Stimulated activated memory B cell treated with anti-CD40 and anti-IgM and Interleukin-4, amounts not matched to agents 10 μg/mL and 1 μg/mL and 100 μg/mL, for 72 hours (primary cell): ENCODE measurements around the gene SAMD10.

Experiments
- ATAC-seq: fragments of 150-1000 bp; cut with Tn5 transposase; 2 replicates; pipeline ENCODE4 v1.10.0; 2021
- H3K27ac Mint-ChIP-seq: one replicate; pipeline ENCODE4 v1.8.0; 2022; ENCODE audit warnings: mild to moderate bottlenecking, mixed read lengths
- H3K27me3 Mint-ChIP-seq: one replicate; pipeline ENCODE4 v1.8.0; 2022; ENCODE audit warnings: mixed read lengths
- H3K36me3 Mint-ChIP-seq: one replicate; pipeline ENCODE4 v1.8.0; 2022; ENCODE audit warnings: mixed read lengths
- H3K4me1 Mint-ChIP-seq: one replicate; pipeline ENCODE4 v1.8.0; 2022; ENCODE audit warnings: mixed read lengths
- H3K4me3 Mint-ChIP-seq: one replicate; pipeline ENCODE4 v1.8.0; 2022; ENCODE audit warnings: mild to moderate bottlenecking, moderate library complexity, mixed read lengths
- H3K9me3 Mint-ChIP-seq: one replicate; pipeline ENCODE4 v1.8.0; 2022; ENCODE audit warnings: mixed read lengths

The SAMD10 gene

DNA sequence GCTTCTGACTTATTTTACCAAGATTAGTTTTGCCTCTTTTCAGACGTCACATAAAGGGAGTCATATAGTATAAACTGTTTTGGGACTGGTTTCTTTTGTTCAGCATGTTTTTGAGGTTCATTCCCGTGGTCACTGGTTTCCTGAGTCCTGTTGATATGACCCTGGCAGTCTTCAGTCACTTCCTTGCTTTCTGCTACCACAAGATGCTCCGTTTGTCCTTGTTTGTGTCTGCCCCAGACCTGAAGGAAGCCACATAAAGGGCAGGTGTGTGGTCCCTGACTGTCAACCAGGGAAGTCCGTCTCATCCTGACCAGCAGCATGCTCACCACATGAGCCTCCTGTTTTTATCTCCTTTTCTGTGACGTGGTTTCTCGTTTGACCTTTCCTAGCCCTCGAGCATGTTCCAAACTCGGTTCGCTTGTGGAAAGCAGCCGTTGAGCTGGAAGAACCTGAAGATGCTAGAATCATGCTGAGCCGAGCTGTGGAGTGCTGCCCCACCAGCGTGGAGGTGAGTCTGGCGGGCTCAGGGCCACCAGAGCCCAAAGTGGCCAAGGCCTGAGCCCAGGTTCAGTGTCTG is 30.5 kb upstream of the SAMD10 start:
- no peak for ATAC-seq
- no peaks in the 10 kb centered on the region for H3K4me1 Mint-ChIP-seq

DNA sequence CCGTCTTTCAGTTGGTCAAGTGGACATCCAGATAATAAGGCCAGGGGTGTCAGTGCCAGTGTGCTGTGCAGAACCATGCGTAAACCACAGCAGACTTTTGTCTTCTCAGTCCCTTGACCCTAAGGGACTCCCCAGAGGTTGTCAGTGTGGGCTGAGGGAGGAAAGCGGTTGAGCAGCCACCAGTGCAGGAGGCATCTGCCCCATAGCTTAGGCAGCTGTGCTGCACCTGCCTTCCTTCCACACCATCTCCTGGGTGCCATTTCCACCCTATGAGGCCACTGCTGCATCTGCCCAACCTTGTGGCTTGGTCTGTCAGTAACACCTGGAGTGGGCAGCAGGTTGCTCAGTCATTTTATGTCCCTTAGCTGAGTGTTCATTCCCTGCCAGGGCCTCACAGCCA is 27.5 kb upstream of the SAMD10 start:
- H3K27ac Mint-ChIP-seq = no peak overlapping the region
- peaks cover 61% of the 10 kb centered on the region for H3K36me3 Mint-ChIP-seq
- no peak overlapping the region for H3K4me3 Mint-ChIP-seq
- ATAC-seq = peak; percentile 64
- no peaks in the 10 kb centered on the region for H3K27me3 Mint-ChIP-seq
- peaks cover 5% of the 10 kb centered on the region for H3K9me3 Mint-ChIP-seq
- H3K4me1 Mint-ChIP-seq = no peaks in the 10 kb centered on the region

More for the DNA sequence above, 30.5 kb upstream of the SAMD10 start:
- H3K36me3 Mint-ChIP-seq = peaks cover 72% of the 10 kb centered on the region
- no peak overlapping the region for H3K27ac Mint-ChIP-seq
- H3K4me3 Mint-ChIP-seq = no peak overlapping the region
- peaks cover 5% of the 10 kb centered on the region for H3K9me3 Mint-ChIP-seq
- no peaks in the 10 kb centered on the region for H3K27me3 Mint-ChIP-seq

DNA sequence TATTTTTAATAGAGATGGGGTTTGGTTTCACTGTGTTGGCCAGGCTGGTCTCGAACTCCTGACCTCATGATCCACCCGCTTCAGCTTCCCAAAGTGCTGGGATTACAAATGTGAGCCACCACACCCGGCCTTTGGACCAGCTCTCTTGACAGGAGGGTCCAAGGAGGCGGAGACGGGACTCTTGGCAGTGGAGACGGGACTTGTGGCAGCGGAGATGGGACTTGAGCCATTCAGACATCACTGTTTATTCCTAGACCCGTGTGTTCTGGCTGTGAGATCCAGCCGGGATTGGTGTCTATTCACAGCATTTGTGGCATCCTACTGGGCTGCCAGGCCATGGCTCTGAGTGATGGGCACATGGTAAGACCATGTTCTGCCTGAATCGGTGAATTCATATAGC is 27.0 kb upstream of the SAMD10 start:
- no peak overlapping the region for H3K4me3 Mint-ChIP-seq
- no peak overlapping the region for H3K27ac Mint-ChIP-seq
- no peak for ATAC-seq
- H3K4me1 Mint-ChIP-seq = peaks cover 3% of the 10 kb centered on the region
- H3K36me3 Mint-ChIP-seq = peaks cover 63% of the 10 kb centered on the region
- no peaks in the 10 kb centered on the region for H3K27me3 Mint-ChIP-seq
- peaks cover 5% of the 10 kb centered on the region for H3K9me3 Mint-ChIP-seq

DNA sequence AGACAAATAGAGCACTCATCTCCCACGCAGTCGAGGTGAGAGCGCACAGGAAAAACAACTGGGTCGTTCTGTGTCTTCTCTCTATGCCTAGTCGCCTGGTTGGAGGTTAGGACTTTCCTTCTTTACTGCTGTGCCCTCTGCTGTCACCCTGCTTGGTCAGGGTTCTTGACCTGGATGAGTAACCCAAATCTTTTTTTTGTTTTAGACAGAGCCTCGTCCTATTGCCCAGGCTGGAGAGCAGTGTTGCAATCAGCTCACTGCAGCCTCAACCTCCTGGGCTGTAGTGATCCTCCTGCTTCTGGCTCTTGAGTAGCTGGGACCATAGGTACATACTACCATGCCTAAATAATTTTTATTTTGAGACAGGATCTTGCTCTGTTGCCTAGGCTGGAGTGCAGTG is 26.0 kb upstream of the SAMD10 start:
- H3K27ac Mint-ChIP-seq = no peak overlapping the region

DNA sequence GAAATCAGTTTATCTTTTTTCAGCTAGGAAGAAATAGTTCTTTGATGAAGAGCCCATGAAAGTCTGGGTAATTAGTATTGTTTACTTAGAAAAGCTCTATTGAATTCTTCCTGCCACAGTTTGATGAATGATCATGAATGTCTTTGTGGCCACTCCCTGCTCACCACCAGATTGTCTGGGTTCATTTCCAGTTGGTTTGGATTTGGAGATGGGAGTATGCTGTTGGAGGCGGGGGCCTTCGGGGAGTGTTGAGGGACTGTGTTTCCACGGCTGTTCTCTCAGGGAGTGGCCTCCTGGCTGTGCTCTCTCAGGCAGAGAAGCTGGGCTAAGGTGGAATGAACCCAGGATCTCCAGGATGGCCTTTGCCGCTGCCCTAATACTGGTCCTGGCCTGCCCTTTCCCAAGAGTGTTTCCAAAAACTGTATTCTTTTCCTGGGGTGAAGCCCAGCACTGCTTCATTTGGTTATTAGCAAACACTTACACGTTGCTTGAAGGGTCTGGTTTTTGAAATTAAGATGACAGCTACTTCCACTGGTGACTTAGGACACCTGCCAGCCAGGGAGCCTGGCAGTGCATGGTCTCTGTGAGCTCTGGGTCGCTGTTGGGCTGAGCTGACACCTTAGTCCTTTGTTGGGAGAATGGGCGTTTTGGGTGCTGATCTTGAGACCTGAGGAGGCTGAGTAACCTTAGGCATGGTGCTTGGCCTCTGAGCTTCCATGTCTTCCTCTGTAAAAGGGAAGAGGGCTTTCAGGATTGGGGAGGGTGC is 24.7 kb upstream of the SAMD10 start:
- H3K27ac Mint-ChIP-seq = no peak overlapping the region

More for the DNA sequence above, 26.0 kb upstream of the SAMD10 start:
- Mint-ChIP-seq H3K4me3 (no peak overlapping the region), H3K36me3 (peaks cover 59% of the 10 kb centered on the region), H3K9me3 (peaks cover 5% of the 10 kb centered on the region), H3K4me1 (peaks cover 5% of the 10 kb centered on the region), H3K27me3 (no peaks in the 10 kb centered on the region)
- no peak for ATAC-seq

DNA sequence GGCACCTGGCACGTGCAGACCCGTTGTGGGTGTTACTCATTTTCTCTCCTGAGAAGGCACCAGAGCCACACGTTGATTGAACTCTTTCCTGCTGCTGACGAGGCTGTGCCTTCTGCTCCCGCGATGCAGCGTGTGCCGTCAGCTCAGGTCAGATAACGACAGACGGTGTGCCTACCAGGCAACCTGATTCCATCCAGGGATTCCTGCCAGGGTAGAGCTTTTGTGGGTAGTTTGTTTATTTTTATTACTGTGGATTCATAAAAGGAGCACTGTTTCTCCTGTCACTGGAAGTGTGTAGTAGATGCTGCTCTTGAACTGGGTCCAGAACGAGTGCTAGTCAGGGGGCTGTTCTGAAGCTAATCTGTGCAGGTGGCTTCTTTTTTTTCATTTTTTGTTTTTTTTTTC is 22.2 kb upstream of the SAMD10 start:
- no peak for ATAC-seq
- no peaks in the 10 kb centered on the region for H3K27me3 Mint-ChIP-seq
- H3K36me3 Mint-ChIP-seq = peaks cover 52% of the 10 kb centered on the region
- H3K9me3 Mint-ChIP-seq = no peaks in the 10 kb centered on the region
- no peak overlapping the region for H3K4me3 Mint-ChIP-seq
- peaks cover 5% of the 10 kb centered on the region for H3K4me1 Mint-ChIP-seq
- no peak overlapping the region for H3K27ac Mint-ChIP-seq

More for the DNA sequence above, 24.7 kb upstream of the SAMD10 start:
- Mint-ChIP-seq H3K36me3 (peaks cover 58% of the 10 kb centered on the region), H3K4me3 (no peak overlapping the region), H3K27me3 (no peaks in the 10 kb centered on the region), H3K4me1 (peaks cover 5% of the 10 kb centered on the region), H3K9me3 (no peaks in the 10 kb centered on the region)
- no peak for ATAC-seq

DNA sequence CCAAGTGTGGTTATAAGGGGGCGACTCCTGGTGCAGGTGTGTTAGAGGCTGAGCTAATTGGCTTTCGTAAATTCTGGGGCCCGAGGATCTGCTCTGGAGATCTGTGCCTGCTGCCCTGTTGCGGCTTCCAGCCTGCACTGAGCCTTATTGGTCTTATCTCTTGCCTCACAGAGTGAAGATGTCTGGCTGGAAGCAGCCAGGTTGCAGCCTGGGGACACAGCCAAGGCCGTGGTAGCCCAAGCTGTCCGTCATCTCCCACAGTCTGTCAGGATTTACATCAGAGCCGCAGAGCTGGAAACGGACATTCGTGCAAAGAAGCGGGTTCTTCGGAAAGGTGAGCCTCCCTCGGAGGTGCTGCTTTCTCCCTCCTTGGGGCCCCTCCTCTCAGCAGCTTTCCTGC is 21.5 kb upstream of the SAMD10 start:
- Mint-ChIP-seq H3K4me3 (no peak overlapping the region), H3K4me1 (peaks cover 5% of the 10 kb centered on the region), H3K27ac (no peak overlapping the region), H3K27me3 (no peaks in the 10 kb centered on the region), H3K36me3 (peaks cover 52% of the 10 kb centered on the region), H3K9me3 (no peaks in the 10 kb centered on the region)
- ATAC-seq = no peak

DNA sequence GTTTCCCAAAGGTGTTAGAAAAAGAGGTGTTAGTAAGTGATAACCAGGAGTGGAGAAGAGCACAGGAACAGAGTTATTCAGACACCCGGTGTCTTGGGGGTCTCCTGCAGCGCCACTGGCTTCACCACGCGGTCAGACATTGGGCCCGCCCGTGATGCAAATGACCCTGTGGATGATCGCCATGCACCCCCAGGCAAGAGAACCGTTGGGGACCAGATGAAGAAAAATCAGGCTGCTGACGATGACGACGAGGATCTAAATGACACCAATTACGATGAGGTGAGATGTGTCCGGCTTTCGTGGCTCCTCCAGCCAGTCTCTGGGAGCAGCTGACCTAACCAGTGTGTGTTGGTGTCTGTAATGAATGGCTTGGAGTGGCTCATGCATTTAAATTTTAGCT is 3.5 kb upstream of the SAMD10 start:
- Mint-ChIP-seq H3K9me3 (no peaks in the 10 kb centered on the region), H3K27ac (peak overlapping the region; percentile 6), H3K27me3 (no peaks in the 10 kb centered on the region), H3K36me3 (peaks cover 34% of the 10 kb centered on the region), H3K4me3 (peak overlapping the region; percentile 3), H3K4me1 (peaks cover 41% of the 10 kb centered on the region)
- no peak for ATAC-seq

DNA sequence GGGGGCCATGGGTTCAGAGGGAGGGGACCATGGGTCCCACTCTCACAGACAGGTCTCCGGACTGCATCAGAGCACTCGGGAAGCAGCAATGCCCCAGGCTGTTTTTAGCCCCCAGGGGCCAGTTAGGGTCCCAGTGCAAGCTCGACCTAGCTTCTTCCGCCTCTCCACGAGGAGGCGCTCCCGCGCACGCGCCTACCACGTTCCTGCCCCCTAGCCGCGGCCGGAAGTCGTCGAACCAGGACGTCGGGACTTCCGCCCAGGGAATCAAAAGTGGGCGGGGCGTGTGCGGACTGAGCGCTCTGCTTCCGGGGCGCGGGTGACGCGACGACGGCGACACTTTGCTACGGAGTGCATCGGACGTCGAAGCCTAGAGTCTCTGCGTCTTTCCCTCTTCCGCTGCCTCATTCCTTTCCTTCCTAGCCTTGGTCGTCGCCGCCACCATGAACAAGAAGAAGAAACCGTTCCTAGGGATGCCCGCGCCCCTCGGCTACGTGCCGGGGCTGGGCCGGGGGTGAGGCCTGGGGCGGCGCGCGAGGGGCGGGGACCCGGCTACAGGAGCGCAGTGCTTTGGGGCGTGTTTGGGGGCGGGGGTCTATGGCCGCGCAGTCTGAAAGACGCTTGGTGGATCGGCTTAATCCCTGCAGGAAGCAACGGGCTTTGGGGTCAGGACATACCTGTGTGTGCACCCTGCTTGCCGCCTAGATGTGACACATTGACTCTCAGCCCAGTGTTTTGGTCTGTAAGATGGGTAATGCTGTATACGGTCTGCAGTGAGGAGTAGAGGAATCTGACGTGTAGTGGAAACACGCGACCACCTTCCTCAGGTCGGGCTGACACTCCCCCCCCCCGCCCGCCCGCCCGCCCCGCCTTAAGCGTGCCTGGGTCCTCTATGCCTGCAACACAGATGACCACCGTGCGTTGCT is 1.6 kb upstream of the SAMD10 start, which contains the start of gene PRPF6:
TSS of gene PRPF6 (plus strand) at position 327 of the 923 bp plus-strand sequence. CDS start at position 441, 114 bp downstream.
- ATAC-seq = peak; percentile 81
- Mint-ChIP-seq H3K27me3 (no peaks in the 10 kb centered on the region), H3K4me1 (peaks cover 55% of the 10 kb centered on the region), H3K9me3 (no peaks in the 10 kb centered on the region), H3K27ac (peak within 1 kb of the TSS; percentile 84), H3K4me3 (peak within 1 kb of the TSS; percentile 85), H3K36me3 (peaks cover 43% of the 10 kb centered on the region)

DNA sequence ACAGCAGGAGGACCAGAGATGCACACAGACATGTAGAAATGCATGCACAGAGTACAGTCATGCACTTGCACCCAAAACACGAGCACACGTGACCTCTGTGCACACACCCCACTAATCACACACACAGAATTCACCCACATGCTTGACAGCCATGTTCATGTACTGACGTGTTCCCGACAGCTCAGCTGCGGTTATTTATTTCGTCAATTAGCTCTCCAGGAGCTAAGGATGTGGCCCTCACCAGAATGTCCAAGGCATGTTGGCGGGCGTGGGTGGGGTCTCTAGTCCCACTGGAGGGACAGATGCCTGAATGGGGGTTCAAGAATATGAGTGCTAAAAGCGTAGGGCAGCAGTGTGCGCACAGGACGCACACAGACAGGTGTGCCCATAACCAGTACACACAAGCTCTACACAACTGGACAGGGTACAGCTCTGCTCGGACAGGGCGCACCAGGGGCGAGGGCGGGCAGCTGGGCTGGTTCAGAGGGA is 919 bp upstream of the SAMD10 start:
- ATAC-seq = peak; percentile 49
- Mint-ChIP-seq H3K27ac (peak overlapping the region; percentile 84), H3K27me3 (no peaks in the 10 kb centered on the region), H3K9me3 (no peaks in the 10 kb centered on the region), H3K4me3 (peak overlapping the region; percentile 85), H3K36me3 (peaks cover 39% of the 10 kb centered on the region), H3K4me1 (peaks cover 55% of the 10 kb centered on the region)

DNA sequence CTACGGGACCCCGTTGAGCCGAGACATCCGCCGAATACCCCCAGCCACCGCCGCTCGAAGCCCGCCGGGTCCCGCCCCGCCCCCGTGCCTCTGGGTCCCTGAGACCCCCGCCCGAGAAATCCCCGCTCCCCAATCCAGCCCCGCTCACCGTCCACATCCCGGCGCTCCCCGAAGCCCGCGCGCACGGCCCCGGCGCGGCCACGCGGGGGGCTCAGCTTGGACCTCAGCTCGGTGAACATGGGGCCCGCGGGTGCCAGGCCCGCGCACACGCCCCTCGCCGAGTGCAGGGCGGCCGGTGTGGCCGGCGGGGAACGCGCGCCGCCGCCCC is 249 bp downstream of the SAMD10 start:
- Mint-ChIP-seq H3K9me3 (no peaks in the 10 kb centered on the region), H3K36me3 (peaks cover 38% of the 10 kb centered on the region), H3K4me1 (peaks cover 55% of the 10 kb centered on the region), H3K27me3 (no peaks in the 10 kb centered on the region), H3K27ac (peak overlapping the region; percentile 84), H3K4me3 (peak overlapping the region; percentile 86)
- ATAC-seq = no peak

DNA sequence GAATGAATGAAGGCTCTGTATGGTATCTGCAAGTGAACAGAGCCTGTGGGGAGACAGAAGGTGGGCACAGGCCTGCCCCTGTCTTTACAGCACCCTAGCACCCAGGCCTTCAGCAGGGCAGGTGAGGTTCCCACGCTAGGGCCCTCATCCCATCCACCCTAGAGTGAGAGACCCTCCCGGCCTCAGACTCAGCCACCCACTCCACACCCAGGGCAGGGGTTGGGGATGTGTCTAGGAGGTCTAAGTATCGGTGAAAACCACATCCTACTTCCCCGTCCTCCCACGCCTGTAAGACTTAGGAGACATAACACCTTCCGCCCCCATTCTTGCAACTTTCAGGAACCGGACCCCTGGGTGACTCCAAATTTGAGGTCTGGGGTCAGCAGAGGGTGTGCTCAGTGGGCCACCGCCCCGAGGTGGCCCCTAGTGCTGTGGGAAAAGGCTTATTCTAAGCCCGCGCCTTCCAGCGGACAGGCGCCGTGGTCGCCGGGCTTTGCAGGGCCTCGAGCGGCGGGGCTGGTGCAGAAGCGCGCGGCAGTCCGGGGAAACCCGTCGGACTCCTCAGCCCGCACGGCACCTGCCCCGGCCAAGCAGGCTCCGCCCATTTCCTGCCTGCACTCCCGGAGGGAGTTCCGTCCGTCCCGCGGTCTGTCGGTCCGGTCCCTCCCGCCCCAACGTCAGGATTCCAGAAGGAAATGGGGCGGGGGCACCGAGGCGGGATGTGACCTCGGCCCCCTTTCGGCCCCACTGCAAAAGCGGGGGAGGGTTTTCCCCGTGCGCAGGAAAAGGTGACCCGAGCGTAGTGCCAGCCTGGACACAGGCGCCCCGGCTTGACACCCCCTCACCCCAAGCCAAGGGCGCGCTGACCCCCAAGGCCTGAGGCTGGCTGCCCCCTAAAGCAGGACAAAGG is 868 bp downstream of the SAMD10 start:
- peak; percentile 61 for ATAC-seq
- Mint-ChIP-seq H3K27me3 (no peaks in the 10 kb centered on the region), H3K27ac (peak overlapping the region; percentile 84), H3K9me3 (no peaks in the 10 kb centered on the region), H3K4me1 (peaks cover 62% of the 10 kb centered on the region), H3K36me3 (peaks cover 44% of the 10 kb centered on the region), H3K4me3 (peak overlapping the region; percentile 86)

DNA sequence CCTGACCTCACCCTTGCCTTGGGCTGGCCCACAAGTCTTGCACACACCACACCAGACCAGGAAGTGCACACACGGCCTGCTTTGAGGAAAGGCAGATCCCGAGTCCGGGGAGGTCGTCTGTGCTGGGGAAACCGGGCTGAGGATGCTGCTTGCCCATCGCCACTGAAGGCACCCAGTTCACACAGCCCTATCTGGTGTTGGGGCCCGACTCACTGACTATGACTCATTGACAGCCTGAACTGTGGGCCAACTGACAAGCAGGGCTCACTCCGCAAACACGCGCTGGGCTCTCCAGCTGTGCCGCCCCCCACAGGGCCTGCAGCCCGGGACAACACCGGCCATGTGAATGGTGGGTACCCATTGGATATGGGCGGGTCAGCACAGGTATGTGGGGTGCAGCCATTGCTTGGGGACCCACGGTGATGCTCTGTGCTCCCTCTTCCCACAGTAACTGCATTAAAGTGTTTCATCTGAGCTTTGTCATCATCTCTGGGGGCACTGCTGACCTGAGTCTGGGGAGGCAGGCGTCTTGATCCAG is 1.6 kb downstream of the SAMD10 start:
- H3K4me3 Mint-ChIP-seq = peak overlapping the region; percentile 86
- peaks cover 60% of the 10 kb centered on the region for H3K4me1 Mint-ChIP-seq

More for the DNA sequence above, 1.6 kb downstream of the SAMD10 start:
- Mint-ChIP-seq H3K27ac (peak overlapping the region; percentile 84), H3K36me3 (peaks cover 38% of the 10 kb centered on the region), H3K27me3 (no peaks in the 10 kb centered on the region), H3K9me3 (no peaks in the 10 kb centered on the region)
- no peak for ATAC-seq
